ENCODE data around the gene CCDC92.

DNA sequence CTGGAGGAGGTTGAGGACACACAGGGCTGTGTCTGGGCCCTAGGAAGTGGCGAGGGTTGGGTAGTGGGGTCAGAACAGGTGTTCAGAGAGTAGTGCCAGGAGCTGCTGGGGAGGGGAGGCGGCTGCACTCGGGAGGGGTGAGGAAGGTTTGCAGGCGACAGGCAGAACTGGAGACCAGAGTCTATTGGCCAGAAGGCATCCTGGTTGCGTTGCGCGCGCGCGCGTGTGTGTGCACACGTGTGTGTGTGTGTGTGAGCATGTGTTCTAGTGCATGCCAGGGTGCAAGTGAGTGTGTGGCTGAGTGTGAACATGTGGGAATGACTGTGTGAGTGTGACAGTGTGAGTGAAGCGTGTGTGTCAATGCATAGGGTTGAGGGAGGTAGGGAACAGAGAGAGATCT lies 86.4 kb downstream of the CCDC92 start:
- TF ChIP-seq, protein P1, sequence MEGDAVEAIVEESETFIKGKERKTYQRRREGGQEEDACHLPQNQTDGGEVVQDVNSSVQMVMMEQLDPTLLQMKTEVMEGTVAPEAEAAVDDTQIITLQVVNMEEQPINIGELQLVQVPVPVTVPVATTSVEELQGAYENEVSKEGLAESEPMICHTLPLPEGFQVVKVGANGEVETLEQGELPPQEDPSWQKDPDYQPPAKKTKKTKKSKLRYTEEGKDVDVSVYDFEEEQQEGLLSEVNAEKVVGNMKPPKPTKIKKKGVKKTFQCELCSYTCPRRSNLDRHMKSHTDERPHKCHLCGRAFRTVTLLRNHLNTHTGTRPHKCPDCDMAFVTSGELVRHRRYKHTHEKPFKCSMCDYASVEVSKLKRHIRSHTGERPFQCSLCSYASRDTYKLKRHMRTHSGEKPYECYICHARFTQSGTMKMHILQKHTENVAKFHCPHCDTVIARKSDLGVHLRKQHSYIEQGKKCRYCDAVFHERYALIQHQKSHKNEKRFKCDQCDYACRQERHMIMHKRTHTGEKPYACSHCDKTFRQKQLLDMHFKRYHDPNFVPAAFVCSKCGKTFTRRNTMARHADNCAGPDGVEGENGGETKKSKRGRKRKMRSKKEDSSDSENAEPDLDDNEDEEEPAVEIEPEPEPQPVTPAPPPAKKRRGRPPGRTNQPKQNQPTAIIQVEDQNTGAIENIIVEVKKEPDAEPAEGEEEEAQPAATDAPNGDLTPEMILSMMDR (IDR thresholded peaks at IDR 0.05; ENCODE audit: poor library complexity, severe bottlenecking), result no peak
- TF ChIP-seq EP300 (conservative IDR thresholded peaks at IDR 0.05; ENCODE audit: poor library complexity, severe bottlenecking), result no peak
- no peak for TF ChIP-seq EZH2 (IDR thresholded peaks at IDR 0.05; ENCODE audit: borderline replicate concordance, insufficient read depth, low read length, poor library complexity, severe bottlenecking)
- TF ChIP-seq, protein P2, sequence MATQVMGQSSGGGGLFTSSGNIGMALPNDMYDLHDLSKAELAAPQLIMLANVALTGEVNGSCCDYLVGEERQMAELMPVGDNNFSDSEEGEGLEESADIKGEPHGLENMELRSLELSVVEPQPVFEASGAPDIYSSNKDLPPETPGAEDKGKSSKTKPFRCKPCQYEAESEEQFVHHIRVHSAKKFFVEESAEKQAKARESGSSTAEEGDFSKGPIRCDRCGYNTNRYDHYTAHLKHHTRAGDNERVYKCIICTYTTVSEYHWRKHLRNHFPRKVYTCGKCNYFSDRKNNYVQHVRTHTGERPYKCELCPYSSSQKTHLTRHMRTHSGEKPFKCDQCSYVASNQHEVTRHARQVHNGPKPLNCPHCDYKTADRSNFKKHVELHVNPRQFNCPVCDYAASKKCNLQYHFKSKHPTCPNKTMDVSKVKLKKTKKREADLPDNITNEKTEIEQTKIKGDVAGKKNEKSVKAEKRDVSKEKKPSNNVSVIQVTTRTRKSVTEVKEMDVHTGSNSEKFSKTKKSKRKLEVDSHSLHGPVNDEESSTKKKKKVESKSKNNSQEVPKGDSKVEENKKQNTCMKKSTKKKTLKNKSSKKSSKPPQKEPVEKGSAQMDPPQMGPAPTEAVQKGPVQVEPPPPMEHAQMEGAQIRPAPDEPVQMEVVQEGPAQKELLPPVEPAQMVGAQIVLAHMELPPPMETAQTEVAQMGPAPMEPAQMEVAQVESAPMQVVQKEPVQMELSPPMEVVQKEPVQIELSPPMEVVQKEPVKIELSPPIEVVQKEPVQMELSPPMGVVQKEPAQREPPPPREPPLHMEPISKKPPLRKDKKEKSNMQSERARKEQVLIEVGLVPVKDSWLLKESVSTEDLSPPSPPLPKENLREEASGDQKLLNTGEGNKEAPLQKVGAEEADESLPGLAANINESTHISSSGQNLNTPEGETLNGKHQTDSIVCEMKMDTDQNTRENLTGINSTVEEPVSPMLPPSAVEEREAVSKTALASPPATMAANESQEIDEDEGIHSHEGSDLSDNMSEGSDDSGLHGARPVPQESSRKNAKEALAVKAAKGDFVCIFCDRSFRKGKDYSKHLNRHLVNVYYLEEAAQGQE (IDR thresholded peaks at IDR 0.05; ENCODE audit: borderline replicate concordance), result no peak
- TF ChIP-seq RAD21 (conservative IDR thresholded peaks at IDR 0.05), result no peak
- no peak for TF ChIP-seq TAF1 (IDR thresholded peaks at IDR 0.05; ENCODE audit: low read depth)
- TF ChIP-seq POLR2AphosphoS5 (IDR thresholded peaks at IDR 0.05), result no peak
- no peak for TF ChIP-seq SMC3 (conservative IDR thresholded peaks at IDR 0.05; ENCODE audit: poor library complexity)
